Measurements from ENCODE around the gene ARV1.
"Not testable (repeated sequence)": the region's sequence is repeated elsewhere in the genome, so short reads cannot be mapped to it uniquely, and the experiment has no call there.

ARV1 gene

DNA sequence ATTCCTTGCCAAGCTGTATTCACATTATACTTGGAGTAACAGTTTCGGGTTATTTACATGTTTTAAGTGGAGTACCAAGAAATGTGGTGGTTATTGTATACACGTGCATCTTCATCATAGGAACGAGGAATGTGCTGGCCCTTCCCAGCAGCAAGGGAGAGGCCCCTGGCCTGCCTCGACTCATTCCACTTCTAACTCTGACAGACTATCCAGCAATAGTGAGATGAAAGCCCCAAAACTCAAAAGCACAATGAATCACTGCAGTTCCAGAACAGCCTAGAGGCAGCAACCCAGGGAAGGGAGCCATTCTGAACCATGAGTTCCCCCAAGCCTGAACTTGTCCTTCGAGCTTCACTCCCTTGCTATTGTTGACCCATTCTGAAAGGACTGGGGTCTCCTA, 38.1 kb downstream of the ARV1 start:
- Histone ChIP-seq H3K4me1 (ENCODE audit: control insufficient read depth, insufficient read depth, low read length) (peaks cover 21% of the 10 kb centered on the region), H3K27me3 (ENCODE audit: control insufficient read depth, insufficient read depth, low read length) (peaks cover 36% of the 10 kb centered on the region), H3K9me3 (ENCODE audit: control insufficient read depth, insufficient read depth, low read length) (no peaks in the 10 kb centered on the region), H3K4me3 (ENCODE audit: low read depth, low read length) (no peak overlapping the region), H3K9ac (ENCODE audit: low read depth, low read length) (no peak overlapping the region), H3K36me3 (ENCODE audit: control insufficient read depth, insufficient read depth, low read length) (no peaks in the 10 kb centered on the region), H3K27ac (ENCODE audit: low read depth, low read length) (no peak overlapping the region)

DNA sequence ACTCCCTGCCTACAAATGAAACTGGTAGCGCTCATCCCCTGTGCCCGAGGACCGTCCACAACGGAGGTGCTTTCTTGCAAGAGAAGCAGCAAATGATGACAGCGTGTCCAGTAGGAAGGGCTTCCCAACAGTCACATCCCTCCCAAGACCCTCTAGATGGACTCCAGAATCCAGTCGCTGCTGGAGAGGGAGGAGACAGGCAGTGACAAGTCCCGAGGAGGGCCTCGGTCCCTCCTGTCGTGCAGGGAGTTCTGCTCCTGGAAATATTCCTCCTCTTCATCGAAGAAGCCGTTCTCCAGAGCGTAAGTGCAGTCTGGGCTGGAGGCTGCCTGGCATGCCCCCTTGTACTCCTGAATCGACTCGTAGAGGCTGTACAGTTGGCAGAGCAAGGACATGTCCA, 40.8 kb downstream of the ARV1 start:
- Histone ChIP-seq H3K27me3 (ENCODE audit: control insufficient read depth, insufficient read depth, low read length) (peaks cover 23% of the 10 kb centered on the region), H3K36me3 (ENCODE audit: control insufficient read depth, insufficient read depth, low read length) (no peaks in the 10 kb centered on the region), H3K27ac (ENCODE audit: low read depth, low read length) (no peak overlapping the region), H3K9ac (ENCODE audit: low read depth, low read length) (no peak overlapping the region), H3K4me3 (ENCODE audit: low read depth, low read length) (no peak overlapping the region), H3K9me3 (ENCODE audit: control insufficient read depth, insufficient read depth, low read length) (no peaks in the 10 kb centered on the region), H3K4me1 (ENCODE audit: control insufficient read depth, insufficient read depth, low read length) (peaks cover 21% of the 10 kb centered on the region)

DNA sequence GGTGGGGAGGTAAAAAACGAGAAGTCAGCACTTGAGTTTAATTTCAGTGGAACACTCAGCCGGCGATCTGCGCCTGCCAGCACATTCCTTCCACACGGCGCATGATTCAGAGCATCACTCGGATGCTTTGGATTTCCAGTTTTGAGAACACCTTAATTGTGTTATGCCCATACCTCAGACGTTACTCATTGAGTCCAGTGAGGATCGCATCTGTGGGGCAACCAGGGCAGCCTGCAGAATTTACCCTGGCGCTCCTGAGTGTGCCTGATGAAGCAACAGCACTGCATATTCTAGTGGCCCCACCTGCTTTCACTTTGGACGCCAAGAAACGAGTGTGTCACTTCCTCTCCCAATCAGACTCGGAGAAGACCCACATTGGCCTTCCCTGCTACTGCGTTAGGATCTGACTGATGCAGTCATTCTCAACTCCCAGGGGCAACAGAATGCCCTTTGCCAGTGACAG, 41.3 kb downstream of the ARV1 start:
- Histone ChIP-seq H3K27ac (ENCODE audit: low read depth, low read length) (peak overlapping the region; percentile 9), H3K9ac (ENCODE audit: low read depth, low read length) (no peak overlapping the region), H3K9me3 (ENCODE audit: control insufficient read depth, insufficient read depth, low read length) (no peaks in the 10 kb centered on the region), H3K27me3 (ENCODE audit: control insufficient read depth, insufficient read depth, low read length) (peaks cover 23% of the 10 kb centered on the region), H3K36me3 (ENCODE audit: control insufficient read depth, insufficient read depth, low read length) (no peaks in the 10 kb centered on the region), H3K4me1 (ENCODE audit: control insufficient read depth, insufficient read depth, low read length) (peaks cover 21% of the 10 kb centered on the region), H3K4me3 (ENCODE audit: low read depth, low read length) (no peak overlapping the region)

DNA sequence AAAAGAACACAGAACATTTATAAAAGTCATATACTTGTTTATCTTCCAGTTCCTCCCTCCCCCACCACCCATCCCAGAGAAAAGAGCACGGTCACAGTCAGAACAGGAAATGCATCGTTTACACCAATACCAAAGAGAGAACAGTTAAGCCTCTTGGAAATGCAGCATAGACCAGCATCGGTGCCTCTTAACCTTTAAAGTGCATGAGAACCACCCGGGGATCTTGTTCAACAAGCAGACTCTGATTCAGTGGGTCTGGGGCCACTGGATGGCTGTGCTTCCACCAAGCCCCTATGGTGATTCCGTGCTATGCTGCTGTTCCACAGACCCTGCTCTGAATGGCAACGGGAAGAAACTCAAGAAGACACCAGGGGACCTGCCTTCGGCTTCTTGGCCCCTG, 41.9 kb downstream of the ARV1 start:
- no peaks in the 10 kb centered on the region for H3K9me3 ChIP-seq (ENCODE audit: control insufficient read depth, insufficient read depth, low read length)
- H3K4me3 ChIP-seq (ENCODE audit: low read depth, low read length) = no peak overlapping the region
- H3K27me3 ChIP-seq (ENCODE audit: control insufficient read depth, insufficient read depth, low read length) = peaks cover 23% of the 10 kb centered on the region
- H3K27ac ChIP-seq (ENCODE audit: low read depth, low read length) = peak overlapping the region; percentile 65
- no peak overlapping the region for H3K9ac ChIP-seq (ENCODE audit: low read depth, low read length)
- H3K4me1 ChIP-seq (ENCODE audit: control insufficient read depth, insufficient read depth, low read length) = peaks cover 21% of the 10 kb centered on the region
- H3K36me3 ChIP-seq (ENCODE audit: control insufficient read depth, insufficient read depth, low read length) = no peaks in the 10 kb centered on the region

DNA sequence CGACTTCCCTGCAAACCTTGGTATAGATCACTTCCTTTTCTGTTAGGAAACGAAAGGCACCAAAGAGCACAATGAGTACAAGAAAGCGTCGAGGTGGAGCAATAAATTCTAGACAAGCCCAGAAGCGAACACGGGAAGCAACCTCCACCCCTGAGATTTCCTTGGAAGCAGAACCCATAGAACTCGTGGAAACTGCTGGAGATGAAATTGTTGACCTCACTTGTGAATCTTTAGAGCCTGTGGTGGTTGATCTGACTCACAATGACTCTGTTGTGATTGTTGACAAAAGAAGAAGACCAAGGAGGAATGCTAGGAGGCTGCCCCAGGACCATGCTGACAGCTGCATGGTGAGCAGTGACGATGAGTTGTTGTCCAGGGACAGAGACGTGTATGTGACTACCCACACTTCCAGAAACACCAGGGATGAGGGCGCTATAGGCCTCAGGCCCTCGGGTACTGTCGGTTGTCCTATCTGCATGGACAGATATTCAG, 42.7 kb downstream of the ARV1 start:
- Histone ChIP-seq H3K4me1 (ENCODE audit: control insufficient read depth, insufficient read depth, low read length) (peaks cover 21% of the 10 kb centered on the region), H3K9me3 (ENCODE audit: control insufficient read depth, insufficient read depth, low read length) (no peaks in the 10 kb centered on the region), H3K9ac (ENCODE audit: low read depth, low read length) (no peak overlapping the region), H3K4me3 (ENCODE audit: low read depth, low read length) (no peak overlapping the region), H3K27me3 (ENCODE audit: control insufficient read depth, insufficient read depth, low read length) (peaks cover 23% of the 10 kb centered on the region), H3K27ac (ENCODE audit: low read depth, low read length) (peak overlapping the region; percentile 65), H3K36me3 (ENCODE audit: control insufficient read depth, insufficient read depth, low read length) (no peaks in the 10 kb centered on the region)

DNA sequence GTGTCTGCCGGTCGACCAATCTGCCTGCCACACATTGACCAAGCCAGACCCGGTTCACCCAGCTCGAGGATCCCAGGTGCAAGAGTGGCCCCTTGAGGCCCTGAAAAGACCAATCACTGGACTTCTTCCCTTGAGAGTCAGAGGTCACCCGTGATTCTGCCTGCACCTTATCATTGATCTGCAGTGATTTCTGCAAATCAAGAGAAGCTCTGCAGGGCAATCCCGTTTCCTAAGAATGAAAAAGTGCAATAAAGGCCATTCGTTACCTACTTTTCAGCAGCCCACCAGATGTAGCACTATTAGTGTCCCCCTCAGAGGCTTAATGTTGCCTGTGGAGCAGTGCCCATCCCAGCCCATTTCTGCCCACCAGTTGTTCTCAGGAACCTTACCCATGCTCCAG, 43.6 kb downstream of the ARV1 start:
- H3K36me3 ChIP-seq (ENCODE audit: control insufficient read depth, insufficient read depth, low read length); H3K4me3 ChIP-seq (ENCODE audit: low read depth, low read length); H3K9ac ChIP-seq (ENCODE audit: low read depth, low read length); H3K9me3 ChIP-seq (ENCODE audit: control insufficient read depth, insufficient read depth, low read length); H3K27ac ChIP-seq (ENCODE audit: low read depth, low read length): not testable (repeated sequence)
- H3K27me3 ChIP-seq (ENCODE audit: control insufficient read depth, insufficient read depth, low read length) = peaks cover 24% of the 10 kb centered on the region
- peaks cover 21% of the 10 kb centered on the region for H3K4me1 ChIP-seq (ENCODE audit: control insufficient read depth, insufficient read depth, low read length)

DNA sequence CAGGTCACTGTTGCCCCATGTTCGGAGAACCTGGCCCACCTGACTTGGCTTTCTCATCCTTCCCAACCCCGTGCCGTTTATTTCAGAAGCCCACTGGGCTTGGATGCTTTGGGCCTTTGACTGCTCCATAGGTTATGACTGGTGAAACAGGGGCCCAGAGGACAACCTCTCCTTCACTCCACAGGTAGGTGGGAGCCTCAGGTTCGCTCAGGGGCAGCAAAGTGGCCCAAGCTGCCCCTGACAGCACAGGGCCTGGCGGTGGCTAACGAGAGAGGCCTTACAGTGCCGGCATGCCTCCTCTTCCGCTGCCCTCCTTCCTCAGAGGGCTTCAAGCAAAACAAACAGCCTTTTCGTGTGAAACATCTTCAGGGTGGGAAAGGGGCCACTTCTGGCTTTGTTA, 44.3 kb downstream of the ARV1 start:
- Histone ChIP-seq H3K9ac (ENCODE audit: low read depth, low read length) (no peak overlapping the region), H3K27me3 (ENCODE audit: control insufficient read depth, insufficient read depth, low read length) (peaks cover 29% of the 10 kb centered on the region), H3K4me3 (ENCODE audit: low read depth, low read length) (no peak overlapping the region), H3K27ac (ENCODE audit: low read depth, low read length) (no peak overlapping the region), H3K4me1 (ENCODE audit: control insufficient read depth, insufficient read depth, low read length) (peaks cover 21% of the 10 kb centered on the region), H3K9me3 (ENCODE audit: control insufficient read depth, insufficient read depth, low read length) (no peaks in the 10 kb centered on the region), H3K36me3 (ENCODE audit: control insufficient read depth, insufficient read depth, low read length) (no peaks in the 10 kb centered on the region)

DNA sequence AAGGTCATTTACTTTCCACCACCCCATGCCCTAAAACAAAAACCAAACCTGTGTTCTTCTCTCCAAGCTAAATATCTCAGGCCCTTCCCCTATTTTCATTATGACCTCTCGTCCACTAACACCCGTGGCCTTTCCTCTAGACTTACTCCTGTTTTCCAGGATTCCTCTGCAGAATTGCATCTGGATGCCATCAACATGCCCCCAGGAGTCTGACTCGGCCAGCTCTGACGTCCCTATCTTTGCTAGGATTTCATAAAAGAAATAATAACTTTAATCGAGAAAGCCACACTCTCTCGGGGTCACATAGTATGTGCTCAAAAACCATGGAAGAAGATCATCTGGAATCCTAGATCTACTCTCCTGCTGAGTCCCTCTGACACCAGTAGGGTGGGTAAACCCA, 47.7 kb downstream of the ARV1 start:
- Histone ChIP-seq H3K9ac (ENCODE audit: low read depth, low read length) (no peak overlapping the region), H3K4me3 (ENCODE audit: low read depth, low read length) (no peak overlapping the region), H3K4me1 (ENCODE audit: control insufficient read depth, insufficient read depth, low read length) (peaks cover 8% of the 10 kb centered on the region), H3K27me3 (ENCODE audit: control insufficient read depth, insufficient read depth, low read length) (peaks cover 8% of the 10 kb centered on the region), H3K27ac (ENCODE audit: low read depth, low read length) (no peak overlapping the region), H3K9me3 (ENCODE audit: control insufficient read depth, insufficient read depth, low read length) (no peaks in the 10 kb centered on the region), H3K36me3 (ENCODE audit: control insufficient read depth, insufficient read depth, low read length) (no peaks in the 10 kb centered on the region)

DNA sequence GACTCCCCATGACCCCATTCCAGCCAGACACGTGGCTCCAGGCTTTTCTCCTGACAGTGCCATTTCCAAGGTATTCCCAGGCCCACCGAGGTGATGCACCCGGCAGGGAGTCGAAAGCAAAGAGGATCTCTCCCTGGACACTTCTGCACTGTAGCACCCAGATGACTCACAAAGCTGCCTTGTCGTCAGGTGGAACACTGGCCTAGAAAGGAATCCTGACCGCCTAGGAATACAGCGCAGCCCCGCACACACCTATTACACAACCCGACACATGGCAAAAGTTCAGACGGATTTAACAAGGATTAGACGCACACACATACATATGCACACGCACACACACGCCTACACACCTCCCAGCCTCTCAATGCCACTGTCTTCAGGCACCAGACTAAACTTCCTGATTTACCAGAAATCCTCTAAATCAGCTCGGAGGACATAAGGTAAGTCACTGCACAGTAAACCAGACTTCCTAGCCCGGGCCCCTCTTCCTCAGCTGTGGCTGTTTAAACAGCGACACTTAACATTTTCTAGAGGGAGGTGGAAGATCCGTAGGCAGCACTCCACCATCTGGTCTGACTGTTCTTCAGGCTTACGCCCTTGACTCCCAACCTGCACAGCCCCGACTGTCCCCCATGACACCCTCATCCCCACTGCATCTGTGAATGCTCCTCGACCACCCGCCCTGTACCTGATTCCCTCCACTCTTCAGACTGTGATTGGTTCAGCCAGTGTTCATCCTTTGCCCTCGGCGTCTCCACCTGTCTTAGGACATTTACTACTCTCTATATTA, 48.4 kb downstream of the ARV1 start:
- no peaks in the 10 kb centered on the region for H3K36me3 ChIP-seq (ENCODE audit: control insufficient read depth, insufficient read depth, low read length)
- no peak overlapping the region for H3K4me3 ChIP-seq (ENCODE audit: low read depth, low read length)
- H3K9ac ChIP-seq (ENCODE audit: low read depth, low read length) = no peak overlapping the region
- no peaks in the 10 kb centered on the region for H3K9me3 ChIP-seq (ENCODE audit: control insufficient read depth, insufficient read depth, low read length)
- H3K4me1 ChIP-seq (ENCODE audit: control insufficient read depth, insufficient read depth, low read length) = peaks cover 7% of the 10 kb centered on the region
- H3K27me3 ChIP-seq (ENCODE audit: control insufficient read depth, insufficient read depth, low read length) = peaks cover 8% of the 10 kb centered on the region; the same call in 1 of the 2 replicates
- H3K27ac ChIP-seq (ENCODE audit: low read depth, low read length) = no peak overlapping the region

DNA sequence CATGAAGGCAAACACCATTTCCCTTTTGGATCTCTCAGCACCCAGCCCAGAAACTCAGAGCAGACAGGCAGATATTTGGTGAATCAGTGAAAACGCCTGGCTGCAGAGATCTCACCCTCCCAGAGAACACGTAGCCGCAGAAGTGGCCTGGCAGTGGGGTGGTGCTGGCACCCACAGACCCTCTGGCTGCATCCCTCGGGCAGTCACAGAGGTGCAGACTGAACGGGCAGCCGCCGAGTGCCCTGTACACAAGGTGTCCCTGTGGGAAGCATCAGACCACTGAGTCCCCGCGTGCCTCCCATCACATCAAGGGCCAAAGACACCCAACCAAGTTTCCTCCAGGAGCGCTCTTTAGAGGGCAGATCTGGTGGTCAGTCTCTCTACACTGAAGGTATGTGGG, 49.1 kb downstream of the ARV1 start:
- no peak overlapping the region for H3K27ac ChIP-seq (ENCODE audit: low read depth, low read length)
- no peak overlapping the region for H3K4me3 ChIP-seq (ENCODE audit: low read depth, low read length)
- no peaks in the 10 kb centered on the region for H3K36me3 ChIP-seq (ENCODE audit: control insufficient read depth, insufficient read depth, low read length)
- H3K9me3 ChIP-seq (ENCODE audit: control insufficient read depth, insufficient read depth, low read length) = no peaks in the 10 kb centered on the region
- H3K4me1 ChIP-seq (ENCODE audit: control insufficient read depth, insufficient read depth, low read length) = peaks cover 7% of the 10 kb centered on the region
- H3K9ac ChIP-seq (ENCODE audit: low read depth, low read length) = no peak overlapping the region
- H3K27me3 ChIP-seq (ENCODE audit: control insufficient read depth, insufficient read depth, low read length) = peaks cover 8% of the 10 kb centered on the region; the same call in 1 of the 2 replicates

DNA sequence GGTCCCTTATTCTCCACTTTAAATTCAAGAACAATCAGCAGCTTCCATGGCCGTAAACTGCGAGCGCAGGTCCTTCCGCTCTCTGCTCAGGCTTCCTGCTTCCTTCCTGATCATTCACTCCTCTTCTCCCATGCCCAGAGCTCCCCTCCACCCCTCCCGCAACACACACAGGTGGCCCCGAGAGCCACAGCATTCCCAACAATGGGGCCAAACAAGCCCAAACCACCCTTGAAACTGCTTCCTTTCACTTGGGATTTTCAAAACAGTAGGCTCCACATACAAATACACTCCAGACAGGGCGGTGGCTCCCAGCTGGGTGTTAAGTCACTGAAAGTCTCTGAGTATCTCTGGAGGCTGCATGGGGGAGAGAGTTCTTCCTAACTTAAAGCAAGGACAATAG, 49.8 kb downstream of the ARV1 start:
- Histone ChIP-seq H3K36me3 (ENCODE audit: control insufficient read depth, insufficient read depth, low read length) (no peaks in the 10 kb centered on the region), H3K9ac (ENCODE audit: low read depth, low read length) (no peak overlapping the region), H3K27me3 (ENCODE audit: control insufficient read depth, insufficient read depth, low read length) (peaks cover 8% of the 10 kb centered on the region; the same call in 1 of the 2 replicates), H3K4me1 (ENCODE audit: control insufficient read depth, insufficient read depth, low read length) (peaks cover 7% of the 10 kb centered on the region), H3K9me3 (ENCODE audit: control insufficient read depth, insufficient read depth, low read length) (no peaks in the 10 kb centered on the region), H3K4me3 (ENCODE audit: low read depth, low read length) (no peak overlapping the region), H3K27ac (ENCODE audit: low read depth, low read length) (peak overlapping the region; percentile 27)
